MM.1S (cell line): ENCODE results near the gene ABHD12.

Experiments
- EZH2phosphoT487 ChIP-seq: fragments of 300-600 bp; sonication (generic); IDR thresholded peaks from 2 replicates; pipeline ENCODE4 v1.6.1; 2018; ENCODE audit warnings: antibody characterized with exemption, low read length
- TF ChIP-seq, protein P1 (sequence below): fragments of 300-600 bp; sonication (generic); IDR thresholded peaks from 2 replicates; pipeline ENCODE4 v1.5.1; 2016; ENCODE audit warnings: antibody characterized with exemption, low read length, mixed read lengths

DNA sequence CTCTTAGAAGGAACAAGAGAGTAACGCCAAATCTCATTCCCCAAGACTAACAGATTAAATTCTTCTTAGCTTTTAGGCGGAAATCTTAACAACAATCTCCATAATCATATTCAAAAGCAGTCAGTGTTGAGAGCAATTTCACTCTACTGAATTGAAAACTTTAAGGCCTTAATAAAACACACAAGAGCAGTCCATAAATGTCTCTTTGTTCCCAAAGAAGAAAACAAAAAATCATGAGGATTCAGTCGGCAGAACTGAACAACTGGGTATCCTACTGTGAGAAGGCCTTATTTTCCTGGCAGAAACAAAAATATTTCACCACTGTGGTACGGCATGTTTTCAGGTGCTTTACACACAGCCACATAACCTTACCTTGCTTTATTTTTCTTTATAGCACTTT lies 14.4 kb downstream of the ABHD12 start:
- TF ChIP-seq, protein P1, sequence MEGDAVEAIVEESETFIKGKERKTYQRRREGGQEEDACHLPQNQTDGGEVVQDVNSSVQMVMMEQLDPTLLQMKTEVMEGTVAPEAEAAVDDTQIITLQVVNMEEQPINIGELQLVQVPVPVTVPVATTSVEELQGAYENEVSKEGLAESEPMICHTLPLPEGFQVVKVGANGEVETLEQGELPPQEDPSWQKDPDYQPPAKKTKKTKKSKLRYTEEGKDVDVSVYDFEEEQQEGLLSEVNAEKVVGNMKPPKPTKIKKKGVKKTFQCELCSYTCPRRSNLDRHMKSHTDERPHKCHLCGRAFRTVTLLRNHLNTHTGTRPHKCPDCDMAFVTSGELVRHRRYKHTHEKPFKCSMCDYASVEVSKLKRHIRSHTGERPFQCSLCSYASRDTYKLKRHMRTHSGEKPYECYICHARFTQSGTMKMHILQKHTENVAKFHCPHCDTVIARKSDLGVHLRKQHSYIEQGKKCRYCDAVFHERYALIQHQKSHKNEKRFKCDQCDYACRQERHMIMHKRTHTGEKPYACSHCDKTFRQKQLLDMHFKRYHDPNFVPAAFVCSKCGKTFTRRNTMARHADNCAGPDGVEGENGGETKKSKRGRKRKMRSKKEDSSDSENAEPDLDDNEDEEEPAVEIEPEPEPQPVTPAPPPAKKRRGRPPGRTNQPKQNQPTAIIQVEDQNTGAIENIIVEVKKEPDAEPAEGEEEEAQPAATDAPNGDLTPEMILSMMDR, result no peak
- TF ChIP-seq EZH2phosphoT487, result no peak
